Ascending aorta (tissue), 2 donors: ENCODE results near the gene NOL4. TPM values are rescaled to one million over a fixed set of nuclear protein-coding genes. Genes with fewer than 3 reads are reported as not detected.

Source experiments
- DNase-seq, 2 donors: peaks; one replicate each; pipeline ENCODE4 v3.0.0-alpha.2; 2019; ENCODE audit warnings: low spot score in 2 of 2
- H3K27ac ChIP-seq, 2 donors: fragments of 200-600 bp; sonication (generic); one replicate each; pipeline ENCODE4 v1.5.1; 2016 to 2017; ENCODE audit warnings: mild to moderate bottlenecking in 1 of 2
- H3K27me3 ChIP-seq: fragments of 200-600 bp; sonication (generic); one replicate; pipeline ENCODE4 v1.5.1; 2017
- H3K36me3 ChIP-seq, 2 donors: fragments of 200-600 bp; sonication (generic); one replicate each; pipeline ENCODE4 v1.5.1; 2016
- H3K4me1 ChIP-seq, 2 donors: fragments of 200-600 bp; sonication (generic); one replicate each; pipeline ENCODE4 v1.5.1; 2016 to 2017; ENCODE audit warnings: mild to moderate bottlenecking in 1 of 2
- H3K4me3 ChIP-seq, 2 donors: fragments of 200-600 bp; sonication (generic); one replicate each; pipeline ENCODE4 v1.5.1; 2016 to 2017; ENCODE audit warnings: mild to moderate bottlenecking in 1 of 2
- H3K9me3 ChIP-seq, 2 donors: fragments of 200-600 bp; sonication (generic); one replicate each; pipeline ENCODE4 v1.5.1; 2016
- CTCF ChIP-seq, 3 experiments: fragments of 200-600 bp in 2 of 3; fragments of 450-650 bp in 1 of 3; sonication (generic) in 2 of 3; IDR thresholded peaks; one replicate each; pipeline ENCODE4 v1.5.1; 2016 to 2019; ENCODE audit warnings: antibody characterized with exemption in 3 of 3, mild to moderate bottlenecking in 1 of 3, moderate library complexity in 1 of 3
- intact Hi-C: fragments of 100-400 bp; cut with DNase I; formaldehyde crosslinking; loops from one replicate; pipeline ENCODE4 v1.15.1; 2023
- total RNA-seq: library from RNA; depleted of rRNA; stranded (reverse); fragments of >200 nt; gene quantifications from one replicate; pipeline ENCODE4 v1.1.0, GENCODE V29; 2016

NOL4 gene
- total RNA-seq, 1 donor from 2014 or later: not detected

- no peaks in the 10 kb centered on the region for H3K9me3 ChIP-seq
- H3K27ac ChIP-seq: no peak overlapping the region
- DNase-seq: no peak
- intact Hi-C loops: no loop called here
- no peaks in the 10 kb centered on the region for H3K4me1 ChIP-seq
- no peak overlapping the region for H3K4me3 ChIP-seq
- H3K36me3 ChIP-seq: no peaks in the 10 kb centered on the region
- no peak for TF ChIP-seq CTCF (IDR thresholded peaks at IDR 0.05)
- no peaks in the 10 kb centered on the region for H3K27me3 ChIP-seq
These were observed 17.3 kb downstream of the NOL4 start for GRCh38 chr18:34207344-34207851.

GRCh38 chr18:34203866-34204265 is 20.8 kb downstream of the NOL4 start:
- no peaks in the 10 kb centered on the region for H3K36me3 ChIP-seq

GRCh38 chr18:34196256-34196655 is 28.5 kb downstream of the NOL4 start:
- no peaks in the 10 kb centered on the region for H3K27me3 ChIP-seq
- H3K4me1 ChIP-seq: no peaks in the 10 kb centered on the region
- no peak for TF ChIP-seq CTCF (IDR thresholded peaks at IDR 0.05)
- DNase-seq: no peak
- H3K4me3 ChIP-seq: no peak overlapping the region
- no peaks in the 10 kb centered on the region for H3K36me3 ChIP-seq
- H3K27ac ChIP-seq: no peak overlapping the region
- no peaks in the 10 kb centered on the region for H3K9me3 ChIP-seq
- intact Hi-C loops: no loop called here

More at GRCh38 chr18:34203866-34204265, 20.8 kb downstream of the NOL4 start:
- no peaks in the 10 kb centered on the region for H3K4me1 ChIP-seq
- intact Hi-C loops: no loop called here
- H3K9me3 ChIP-seq: no peaks in the 10 kb centered on the region
- no peak overlapping the region for H3K4me3 ChIP-seq
- TF ChIP-seq CTCF (IDR thresholded peaks at IDR 0.05): no peak
- H3K27ac ChIP-seq: no peak overlapping the region
- no peaks in the 10 kb centered on the region for H3K27me3 ChIP-seq
- DNase-seq: no peak

- no peak for TF ChIP-seq CTCF (IDR thresholded peaks at IDR 0.05)
These were observed 30.5 kb downstream of the NOL4 start for GRCh38 chr18:34194239-34194638.

GRCh38 chr18:34189656-34190435 is 34.9 kb downstream of the NOL4 start:
- DNase-seq: no peak
- no peak for TF ChIP-seq CTCF (IDR thresholded peaks at IDR 0.05)
- intact Hi-C loops: no loop called here
- Histone ChIP-seq H3K36me3 (no peaks in the 10 kb centered on the region), H3K4me3 (no peak overlapping the region), H3K27ac (no peak overlapping the region), H3K27me3 (no peaks in the 10 kb centered on the region), H3K9me3 (no peaks in the 10 kb centered on the region), H3K4me1 (no peaks in the 10 kb centered on the region)

More at GRCh38 chr18:34194239-34194638, 30.5 kb downstream of the NOL4 start:
- H3K4me1 ChIP-seq: no peaks in the 10 kb centered on the region
- intact Hi-C loops: no loop called here
- H3K36me3 ChIP-seq: no peaks in the 10 kb centered on the region
- no peak for DNase-seq
- no peaks in the 10 kb centered on the region for H3K27me3 ChIP-seq
- H3K27ac ChIP-seq: no peak overlapping the region
- no peak overlapping the region for H3K4me3 ChIP-seq
- no peaks in the 10 kb centered on the region for H3K9me3 ChIP-seq
